ENCODE measurements around the gene MDM1.

GRCh38 chr12:68349921-68350606 is 17.9 kb upstream of the MDM1 start:
- TF ChIP-seq POLR2A (IDR thresholded peaks at IDR 0.05; ENCODE audit: low read length) = no peak
- no peak for TF ChIP-seq GATA1 (IDR thresholded peaks at IDR 0.05; ENCODE audit: low read depth, low read length)
